Dermis blood vessel endothelial cell (primary cell): ENCODE results near the gene C1QL4. TPM values are rescaled to one million over a fixed set of nuclear protein-coding genes. Genes with fewer than 3 reads are reported as not detected.

Experiments used
- DNase-seq: peaks from one replicate; pipeline ENCODE4 v3.0.0; 2010
- total RNA-seq: library from RNA; depleted of rRNA; stranded (reverse); fragments of >200 nt; gene quantifications from 2 replicates; pipeline ENCODE4 v1.2.3, GENCODE V29; 2014

C1QL4 gene
- total RNA-seq, 1 donor from 2014 or later = under 0.01 TPM

- DNase-seq = peak; percentile 76
These were observed 10.6 kb upstream of the C1QL4 start for GRCh38 chr12:49347311-49348193.

- DNase-seq = peak; percentile 19
These were observed 9.8 kb upstream of the C1QL4 start, which contains the start of gene DNAJC22 for GRCh38 chr12:49346659-49347310. Gene DNAJC22, plus strand, starts transcription at chr12:49346888. Its CDS starts 1,985 bp downstream, at chr12:49348873.

GRCh38 chr12:49345825-49346658, 9.1 kb upstream of the C1QL4 start:
- no peak for DNase-seq

- peak; percentile 16 for DNase-seq
These were observed 8.2 kb upstream of the C1QL4 start for GRCh38 chr12:49345051-49345824.

GRCh38 chr12:49344486-49345050, 7.6 kb upstream of the C1QL4 start:
- DNase-seq = no peak

GRCh38 chr12:49342914-49343731, 6.1 kb upstream of the C1QL4 start:
- no peak for DNase-seq

GRCh38 chr12:49342066-49342913, 5.3 kb upstream of the C1QL4 start:
- peak; percentile 82 for DNase-seq

- no peak for DNase-seq
These were observed 4.7 kb upstream of the C1QL4 start for GRCh38 chr12:49341777-49342065.

- DNase-seq = no peak
These were observed 4.2 kb upstream of the C1QL4 start for GRCh38 chr12:49340971-49341776.

- no peak for DNase-seq
These were observed 3.3 kb upstream of the C1QL4 start for GRCh38 chr12:49340095-49340870.

- no peak for DNase-seq
These were observed 2.5 kb upstream of the C1QL4 start for GRCh38 chr12:49339464-49339861.

GRCh38 chr12:49338830-49339463, 2.0 kb upstream of the C1QL4 start:
- no peak for DNase-seq

GRCh38 chr12:49335955-49336644, 888 bp downstream of the C1QL4 start:
- DNase-seq = no peak

GRCh38 chr12:49335118-49335954, 1.7 kb downstream of the C1QL4 start:
- no peak for DNase-seq

- DNase-seq = no peak
These were observed 2.3 kb downstream of the C1QL4 start for GRCh38 chr12:49334681-49335080.

GRCh38 chr12:49334226-49334625, 2.8 kb downstream of the C1QL4 start:
- DNase-seq = no peak
